HCT116 (cell line): ENCODE results near the gene SHISA7.

Source experiments
- EZH2phosphoT487 ChIP-seq: fragments of 200-600 bp; IDR thresholded peaks from 2 replicates; pipeline ENCODE4 v1.6.1; 2018; ENCODE audit warnings: antibody characterized with exemption, borderline replicate concordance
- POLR2A ChIP-seq: IDR thresholded peaks from 2 replicates; pipeline ENCODE4 v1.7.0; 2011; ENCODE audit warnings: borderline replicate concordance; ENCODE audit not compliant: insufficient read depth, insufficient read length; ENCODE audit errors: extremely low read depth
- POLR2AphosphoS5 ChIP-seq: IDR thresholded peaks from 2 replicates; pipeline ENCODE4 v1.6.1; 2011; ENCODE audit warnings: mild to moderate bottlenecking, low read depth, low read length, moderate library complexity
- SRF ChIP-seq: IDR thresholded peaks from 2 replicates; pipeline ENCODE4 v1.6.1; 2012; ENCODE audit warnings: low read depth
- TF ChIP-seq, protein P1 (sequence below): IDR thresholded peaks from 2 replicates; pipeline ENCODE4 v1.6.1; 2012
- TF ChIP-seq, protein P2 (sequence below), 3 experiments: fragments of 200-600 bp in 1 of 3; sonication (generic) in 1 of 3; IDR thresholded peaks in 2 of 3; conservative IDR thresholded peaks in 1 of 3; 2 replicates each; pipeline ENCODE4 v1.5.1; 2012 to 2017; ENCODE audit warnings: low read depth in 2 of 3, low read length in 2 of 3, antibody characterized with exemption in 1 of 3, borderline replicate concordance in 1 of 3, control low read depth in 1 of 3, mild to moderate bottlenecking in 1 of 3, mixed read lengths in 1 of 3, mixed run types in 1 of 3, moderate library complexity in 1 of 3; ENCODE audit not compliant: insufficient read depth in 1 of 3

DNA sequence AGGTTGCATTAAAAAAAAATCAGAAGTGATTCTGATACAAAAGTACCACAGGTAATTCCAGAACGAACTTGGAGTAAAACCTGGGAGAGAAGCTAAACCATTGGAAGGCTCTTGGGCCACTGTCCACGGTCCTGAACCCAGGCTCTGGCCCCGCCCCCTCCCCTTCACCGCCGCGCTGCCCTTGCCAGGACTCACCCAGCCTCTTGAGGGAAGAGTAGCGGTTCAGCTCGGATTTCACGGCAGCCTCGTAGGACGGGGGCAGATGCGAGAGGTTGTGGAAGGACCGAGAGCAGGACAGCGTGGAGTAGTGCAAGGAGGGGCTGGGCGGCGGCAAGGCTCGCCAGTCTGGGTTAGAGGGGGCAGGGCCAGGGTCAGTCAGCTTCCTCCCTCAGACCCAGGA is 5.7 kb downstream of the SHISA7 start:
- TF ChIP-seq POLR2A (no peak), SRF (no peak), EZH2phosphoT487 (no peak), POLR2AphosphoS5 (no peak)
- TF ChIP-seq, protein P1, sequence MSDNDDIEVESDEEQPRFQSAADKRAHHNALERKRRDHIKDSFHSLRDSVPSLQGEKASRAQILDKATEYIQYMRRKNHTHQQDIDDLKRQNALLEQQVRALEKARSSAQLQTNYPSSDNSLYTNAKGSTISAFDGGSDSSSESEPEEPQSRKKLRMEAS: no peak
- TF ChIP-seq, protein P2, sequence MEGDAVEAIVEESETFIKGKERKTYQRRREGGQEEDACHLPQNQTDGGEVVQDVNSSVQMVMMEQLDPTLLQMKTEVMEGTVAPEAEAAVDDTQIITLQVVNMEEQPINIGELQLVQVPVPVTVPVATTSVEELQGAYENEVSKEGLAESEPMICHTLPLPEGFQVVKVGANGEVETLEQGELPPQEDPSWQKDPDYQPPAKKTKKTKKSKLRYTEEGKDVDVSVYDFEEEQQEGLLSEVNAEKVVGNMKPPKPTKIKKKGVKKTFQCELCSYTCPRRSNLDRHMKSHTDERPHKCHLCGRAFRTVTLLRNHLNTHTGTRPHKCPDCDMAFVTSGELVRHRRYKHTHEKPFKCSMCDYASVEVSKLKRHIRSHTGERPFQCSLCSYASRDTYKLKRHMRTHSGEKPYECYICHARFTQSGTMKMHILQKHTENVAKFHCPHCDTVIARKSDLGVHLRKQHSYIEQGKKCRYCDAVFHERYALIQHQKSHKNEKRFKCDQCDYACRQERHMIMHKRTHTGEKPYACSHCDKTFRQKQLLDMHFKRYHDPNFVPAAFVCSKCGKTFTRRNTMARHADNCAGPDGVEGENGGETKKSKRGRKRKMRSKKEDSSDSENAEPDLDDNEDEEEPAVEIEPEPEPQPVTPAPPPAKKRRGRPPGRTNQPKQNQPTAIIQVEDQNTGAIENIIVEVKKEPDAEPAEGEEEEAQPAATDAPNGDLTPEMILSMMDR (IDR thresholded peaks at IDR 0.05 in 2 of 3, conservative IDR thresholded peaks at IDR 0.05 in 1 of 3; ENCODE audit: borderline replicate concordance in 1 of 3, insufficient read depth in 1 of 3, low read depth in 2 of 3, low read length in 2 of 3): no peak
